GM12891 (cell line): ENCODE results near the gene OR2T27. TPM values are rescaled to one million over a fixed set of nuclear protein-coding genes. Genes with fewer than 3 reads are reported as not detected.
"Not testable (repeated sequence)": the region's sequence is repeated elsewhere in the genome, so short reads cannot be mapped to it uniquely, and the experiment has no call there.

Experiments used
- DNase-seq: peaks from one replicate; pipeline ENCODE4 v3.0.0; 2011; ENCODE audit warnings: low spot score; ENCODE audit not compliant: insufficient read length
- FAIRE-seq: peaks from 2 replicates; lab custom pipeline; 2011; peaks lifted over from hg19 to GRCh38; lab: Jason Lieb, UNC
- PAX5 ChIP-seq: IDR thresholded peaks from 2 replicates; pipeline ENCODE4 v1.6.1; 2011; ENCODE audit warnings: low read length, moderate library complexity, mild to moderate bottlenecking; ENCODE audit not compliant: insufficient read depth, severe bottlenecking
- POLR2A ChIP-seq: IDR thresholded peaks from 2 replicates; pipeline ENCODE4 v1.6.1; 2011; ENCODE audit warnings: low read depth, low read length, control low read depth
- POLR2AphosphoS5 ChIP-seq: IDR thresholded peaks from 2 replicates; pipeline ENCODE4 v1.6.1; 2011; ENCODE audit warnings: low read depth, low read length, control low read depth
- POU2F2 ChIP-seq: IDR thresholded peaks from 2 replicates; pipeline ENCODE4 v1.6.1; 2011; ENCODE audit warnings: low read depth, mild to moderate bottlenecking, control low read depth, low read length, moderate library complexity
- SPI1 ChIP-seq: IDR thresholded peaks from 2 replicates; pipeline ENCODE4 v1.6.1; 2011; ENCODE audit warnings: low read depth, low read length, control low read depth
- TAF1 ChIP-seq: IDR thresholded peaks from 2 replicates; pipeline ENCODE4 v1.6.1; 2011; ENCODE audit warnings: low read depth, low read length, control low read depth
- polyA plus RNA-seq: library from polyadenylated mRNA; unstranded; fragments of >200 nt; gene quantifications from one replicate; pipeline ENCODE4 v1.2.1, GENCODE V29; 2012; ENCODE audit warnings: low read depth, missing spikeins, inconsistent platforms; ENCODE audit not compliant: missing spikeins

The OR2T27 gene, protein sequence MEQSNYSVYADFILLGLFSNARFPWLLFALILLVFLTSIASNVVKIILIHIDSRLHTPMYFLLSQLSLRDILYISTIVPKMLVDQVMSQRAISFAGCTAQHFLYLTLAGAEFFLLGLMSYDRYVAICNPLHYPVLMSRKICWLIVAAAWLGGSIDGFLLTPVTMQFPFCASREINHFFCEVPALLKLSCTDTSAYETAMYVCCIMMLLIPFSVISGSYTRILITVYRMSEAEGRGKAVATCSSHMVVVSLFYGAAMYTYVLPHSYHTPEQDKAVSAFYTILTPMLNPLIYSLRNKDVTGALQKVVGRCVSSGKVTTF
- not detected for polyA plus RNA-seq

DNA sequence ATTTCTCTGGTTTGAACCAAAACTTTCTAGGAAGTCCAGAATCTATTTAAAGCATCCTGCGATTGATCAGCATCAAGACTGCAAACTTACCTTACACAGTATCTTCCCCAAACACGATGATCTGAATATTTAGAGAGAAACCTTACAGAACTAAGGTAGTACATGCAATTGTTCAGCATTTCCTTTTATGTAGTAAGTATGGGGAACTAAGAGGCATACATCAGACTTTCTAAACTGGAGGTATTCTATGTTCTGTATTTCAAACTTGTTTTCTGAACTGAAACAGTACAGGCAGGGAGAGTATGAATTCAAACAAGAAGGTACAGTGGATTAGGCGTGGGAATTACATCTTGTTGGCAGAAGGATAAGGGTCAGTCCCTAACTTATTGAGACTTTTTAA is at the start of gene OR2T27:
Gene OR2T27 (minus strand): TSS at position 175 of the 400 bp plus-strand sequence. CDS start 4,644 bp downstream, outside the sequence.
- DNase-seq, result not testable (repeated sequence)
- FAIRE-seq, result peak; percentile 95

- DNase-seq (no peak), FAIRE-seq (no peak)
- TF ChIP-seq POLR2A (no peak), SPI1 (no peak), POLR2AphosphoS5 (no peak), TAF1 (no peak), PAX5 (no peak), POU2F2 (no peak)
These were observed 49.3 kb upstream of the OR2T27 start for GRCh38 chr1:248704606-248705005.

GRCh38 chr1:248703674-248704073 is 48.3 kb upstream of the OR2T27 start:
- FAIRE-seq (no peak), DNase-seq (no peak)
- TF ChIP-seq POU2F2, result no peak
- no peak for TF ChIP-seq PAX5
- TF ChIP-seq POLR2A, result no peak
- TF ChIP-seq POLR2AphosphoS5, result no peak
- TF ChIP-seq SPI1, result no peak
- TF ChIP-seq TAF1, result no peak

GRCh38 chr1:248702714-248703113 is 47.4 kb upstream of the OR2T27 start, which contains the start of gene OR14I1:
Gene OR14I1 (minus strand): TSS chr1:248702766.
- no peak for DNase-seq
- FAIRE-seq, result no peak
- no peak for TF ChIP-seq SPI1
- TF ChIP-seq POLR2A, result no peak
- TF ChIP-seq TAF1, result no peak
- no peak for TF ChIP-seq PAX5
- no peak for TF ChIP-seq POLR2AphosphoS5
- no peak for TF ChIP-seq POU2F2

GRCh38 chr1:248699099-248699498 is 43.8 kb upstream of the OR2T27 start:
- FAIRE-seq (no peak), DNase-seq (no peak)

DNA sequence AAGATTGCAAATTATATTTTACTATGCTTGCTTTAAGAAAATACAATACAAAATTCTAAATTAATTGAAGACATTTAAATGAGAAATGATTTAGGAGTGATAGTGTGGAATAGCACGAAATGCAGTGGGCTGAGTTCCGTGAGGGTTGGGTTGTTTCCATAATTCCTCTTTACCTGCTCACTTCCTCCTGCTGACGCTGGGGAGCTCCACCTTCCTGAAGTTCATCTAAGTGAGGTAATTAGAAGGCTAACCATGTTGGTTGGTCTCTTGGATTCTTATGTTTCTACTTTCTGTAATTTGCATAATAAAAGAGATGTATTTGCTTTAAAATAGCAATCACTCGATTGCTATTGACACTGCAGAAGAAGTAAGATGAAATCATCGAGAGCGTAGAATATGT is 42.6 kb upstream of the OR2T27 start:
- TF ChIP-seq PAX5 (no peak), TAF1 (no peak), POLR2A (no peak), SPI1 (no peak), POLR2AphosphoS5 (no peak), POU2F2 (no peak)
- FAIRE-seq, result no peak
- DNase-seq, result no peak

More at GRCh38 chr1:248699099-248699498, 43.8 kb upstream of the OR2T27 start:
- TF ChIP-seq POLR2A (no peak), POU2F2 (no peak), TAF1 (no peak), POLR2AphosphoS5 (no peak), PAX5 (no peak), SPI1 (no peak)

GRCh38 chr1:248696774-248697173 is 41.4 kb upstream of the OR2T27 start:
- DNase-seq (no peak), FAIRE-seq (no peak)
- no peak for TF ChIP-seq SPI1
- no peak for TF ChIP-seq TAF1
- no peak for TF ChIP-seq POLR2A
- TF ChIP-seq POLR2AphosphoS5, result no peak
- no peak for TF ChIP-seq PAX5
- TF ChIP-seq POU2F2, result no peak

- no peak for DNase-seq
- TF ChIP-seq POU2F2 (no peak), POLR2AphosphoS5 (no peak), TAF1 (no peak), POLR2A (no peak), PAX5 (no peak), SPI1 (no peak)
- no peak for FAIRE-seq
These were observed 40.9 kb upstream of the OR2T27 start for GRCh38 chr1:248696261-248696660.

DNA sequence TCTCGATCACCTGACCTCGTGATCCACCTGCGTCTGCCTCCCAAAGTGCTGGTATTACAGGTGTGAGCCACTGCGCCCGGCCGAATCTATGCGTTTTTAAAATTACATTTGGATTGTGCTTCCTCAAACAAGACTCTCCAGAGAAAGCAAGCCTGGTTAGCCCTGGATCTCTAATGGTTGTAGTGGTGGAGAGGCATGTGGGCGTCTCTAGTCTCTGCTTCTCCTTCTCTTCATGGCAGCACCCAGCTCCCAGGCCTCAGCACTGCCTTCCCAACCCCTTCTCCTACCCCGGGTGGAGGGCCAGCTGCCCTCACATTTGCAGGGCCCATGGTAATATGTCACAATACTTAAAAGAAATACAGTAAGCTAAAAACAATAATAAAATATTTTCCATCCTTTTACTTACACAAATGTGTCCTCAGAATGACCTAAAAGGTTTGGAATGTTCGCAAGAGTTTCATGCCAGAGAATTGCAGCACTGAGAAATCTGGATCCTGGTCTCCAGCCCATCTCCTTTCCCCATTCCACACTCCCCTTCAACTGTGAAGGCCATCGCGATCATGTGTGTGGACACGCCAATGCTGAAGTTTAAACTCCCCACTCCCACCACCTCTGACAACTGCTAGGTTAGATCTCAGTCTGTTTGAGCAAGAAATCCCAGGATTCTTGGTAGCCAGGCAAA is 40.3 kb upstream of the OR2T27 start:
- FAIRE-seq (no peak), DNase-seq (no peak)
- TF ChIP-seq POLR2AphosphoS5, result no peak
- TF ChIP-seq PAX5, result no peak
- no peak for TF ChIP-seq POLR2A
- no peak for TF ChIP-seq SPI1
- no peak for TF ChIP-seq TAF1
- no peak for TF ChIP-seq POU2F2
